GM12892 (cell line): Measurements from ENCODE around the gene AUH.

Experiments used
- DNase-seq: peaks from one replicate; pipeline ENCODE4 v3.0.0; 2011; ENCODE audit not compliant: insufficient read length
- FAIRE-seq: peaks from 2 replicates; lab custom pipeline; 2011; peaks lifted over from hg19 to GRCh38; lab: Jason Lieb, UNC
- POLR2A ChIP-seq: IDR thresholded peaks from 2 replicates; pipeline ENCODE4 v1.6.1; 2011; ENCODE audit warnings: low read depth, low read length, control low read depth
- POLR2AphosphoS5 ChIP-seq: IDR thresholded peaks from 2 replicates; pipeline ENCODE4 v1.6.1; 2011; ENCODE audit warnings: low read depth, low read length, control low read depth
- TAF1 ChIP-seq: IDR thresholded peaks from 2 replicates; pipeline ENCODE4 v1.6.1; 2011; ENCODE audit warnings: low read depth, mild to moderate bottlenecking, control low read depth, low read length, borderline replicate concordance

AUH gene

GRCh38 chr9:91178281-91179236 is 183.2 kb downstream of the AUH start:
- FAIRE-seq (no peak), DNase-seq (no peak)
- TF ChIP-seq POLR2A: no peak
- no peak for TF ChIP-seq POLR2AphosphoS5
- no peak for TF ChIP-seq TAF1

GRCh38 chr9:91177661-91178280 is 183.9 kb downstream of the AUH start:
- TF ChIP-seq POLR2AphosphoS5 (no peak), POLR2A (no peak), TAF1 (no peak)
- FAIRE-seq: no peak
- DNase-seq: no peak

- no peak for TF ChIP-seq POLR2A
- TF ChIP-seq TAF1: no peak
- no peak for TF ChIP-seq POLR2AphosphoS5
- FAIRE-seq: no peak
- no peak for DNase-seq
Measured at GRCh38 chr9:91177081-91177480, 184.6 kb downstream of the AUH start.

- no peak for FAIRE-seq
- no peak for DNase-seq
- TF ChIP-seq POLR2AphosphoS5 (no peak), TAF1 (no peak), POLR2A (no peak)
Measured at GRCh38 chr9:91176426-91176825, 185.3 kb downstream of the AUH start.

- no peak for DNase-seq
- FAIRE-seq: no peak
Measured at GRCh38 chr9:91174772-91175171, 186.9 kb downstream of the AUH start.

GRCh38 chr9:91172329-91172728 is 189.4 kb downstream of the AUH start:
- no peak for FAIRE-seq
- no peak for DNase-seq
- TF ChIP-seq POLR2A: no peak
- no peak for TF ChIP-seq TAF1
- no peak for TF ChIP-seq POLR2AphosphoS5

More at GRCh38 chr9:91174772-91175171, 186.9 kb downstream of the AUH start:
- no peak for TF ChIP-seq TAF1
- no peak for TF ChIP-seq POLR2A
- no peak for TF ChIP-seq POLR2AphosphoS5

GRCh38 chr9:91170951-91171350 is 190.8 kb downstream of the AUH start:
- no peak for TF ChIP-seq POLR2AphosphoS5
- TF ChIP-seq POLR2A: no peak
- no peak for TF ChIP-seq TAF1
- FAIRE-seq: no peak
- DNase-seq: no peak

GRCh38 chr9:91166796-91167366 is 194.8 kb downstream of the AUH start:
- DNase-seq: no peak
- no peak for FAIRE-seq
- TF ChIP-seq TAF1 (no peak), POLR2AphosphoS5 (no peak), POLR2A (no peak)

- no peak for FAIRE-seq
- TF ChIP-seq POLR2AphosphoS5: no peak
- no peak for TF ChIP-seq TAF1
- no peak for TF ChIP-seq POLR2A
- DNase-seq: no peak
Measured at GRCh38 chr9:91164724-91165520, 196.8 kb downstream of the AUH start.
